HL-60/S4 treated with retinoic acid at 250 ng/mL for 4 days and 3 days (cell line): ENCODE measurements around the gene LEKR1.
"Not testable (repeated sequence)": the region's sequence is repeated elsewhere in the genome, so short reads cannot be mapped to it uniquely, and the experiment has no call there.

Source experiments
- in situ Hi-C: fragments of 300-500 bp; cut with MboI; formaldehyde crosslinking; loops from 2 replicates; pipeline ENCODE4 v1.7.0; 2022; ENCODE audit warnings: low sequenced_read_pairs

LEKR1 gene

DNA sequence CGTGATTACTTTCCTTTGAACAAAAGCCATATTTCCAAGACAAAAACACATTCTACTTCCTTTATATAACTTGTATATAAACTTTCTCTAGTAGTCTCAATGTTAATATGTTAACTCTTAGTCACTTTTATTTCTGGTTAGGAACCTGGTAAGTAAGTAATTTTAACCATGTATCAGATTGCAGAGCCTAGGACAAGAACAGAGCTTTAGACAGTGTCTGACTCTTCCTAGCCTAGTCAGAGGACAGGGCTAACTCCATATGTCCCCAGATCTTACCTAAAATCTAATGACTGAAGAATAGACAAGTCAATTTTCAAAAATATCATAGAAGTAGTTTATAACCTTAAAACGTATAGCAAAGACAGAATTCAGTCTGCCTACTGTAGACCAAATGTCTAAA, 8.3 kb downstream of the LEKR1 start:
- in situ Hi-C loops, result no loop called here

- in situ Hi-C loops, result no loop called here
Observed at GRCh38 chr3:156834962-156835535, 8.9 kb downstream of the LEKR1 start.

DNA sequence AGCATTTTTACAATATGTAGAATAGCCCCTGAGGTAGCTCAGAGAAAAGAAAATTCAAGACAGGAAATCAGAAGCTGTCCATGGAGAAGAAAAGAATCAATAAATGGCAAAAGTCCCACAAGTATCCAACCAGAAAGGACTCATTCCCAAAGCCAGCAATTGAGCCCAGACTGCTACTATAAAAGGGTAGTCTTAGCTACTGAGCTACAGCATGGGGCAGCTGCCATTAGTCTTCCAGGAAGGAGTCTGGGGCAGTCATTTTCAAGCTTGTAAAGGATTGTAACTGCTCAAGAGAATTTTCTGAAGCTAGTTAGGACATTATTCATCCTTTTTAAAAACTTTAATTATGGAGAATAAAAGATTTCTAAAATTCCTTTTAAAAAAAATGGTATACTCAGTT, 10.5 kb downstream of the LEKR1 start:
- in situ Hi-C loops, result no loop called here

DNA sequence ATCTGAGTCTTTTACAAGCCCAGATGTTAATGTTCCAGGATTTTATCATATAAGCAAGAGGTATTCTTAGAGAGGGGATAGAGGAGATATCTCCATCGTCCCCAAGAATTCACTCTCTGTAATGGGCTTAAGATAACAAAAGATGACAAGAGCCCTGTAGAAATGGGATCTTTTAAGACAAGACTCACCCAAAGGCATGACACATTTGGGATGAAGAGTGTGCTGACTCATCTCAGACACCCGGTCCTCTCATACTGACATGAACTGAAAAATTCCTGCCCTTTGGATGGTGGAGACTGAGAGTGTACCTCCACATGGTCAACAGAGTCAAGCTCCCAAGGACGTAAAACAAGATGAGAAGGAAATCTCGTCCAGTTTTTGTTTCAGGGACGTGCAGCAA, 11.0 kb downstream of the LEKR1 start:
- in situ Hi-C loops, result no loop called here

GRCh38 chr3:156838035-156838434, 11.9 kb downstream of the LEKR1 start:
- in situ Hi-C loops, result no loop called here

DNA sequence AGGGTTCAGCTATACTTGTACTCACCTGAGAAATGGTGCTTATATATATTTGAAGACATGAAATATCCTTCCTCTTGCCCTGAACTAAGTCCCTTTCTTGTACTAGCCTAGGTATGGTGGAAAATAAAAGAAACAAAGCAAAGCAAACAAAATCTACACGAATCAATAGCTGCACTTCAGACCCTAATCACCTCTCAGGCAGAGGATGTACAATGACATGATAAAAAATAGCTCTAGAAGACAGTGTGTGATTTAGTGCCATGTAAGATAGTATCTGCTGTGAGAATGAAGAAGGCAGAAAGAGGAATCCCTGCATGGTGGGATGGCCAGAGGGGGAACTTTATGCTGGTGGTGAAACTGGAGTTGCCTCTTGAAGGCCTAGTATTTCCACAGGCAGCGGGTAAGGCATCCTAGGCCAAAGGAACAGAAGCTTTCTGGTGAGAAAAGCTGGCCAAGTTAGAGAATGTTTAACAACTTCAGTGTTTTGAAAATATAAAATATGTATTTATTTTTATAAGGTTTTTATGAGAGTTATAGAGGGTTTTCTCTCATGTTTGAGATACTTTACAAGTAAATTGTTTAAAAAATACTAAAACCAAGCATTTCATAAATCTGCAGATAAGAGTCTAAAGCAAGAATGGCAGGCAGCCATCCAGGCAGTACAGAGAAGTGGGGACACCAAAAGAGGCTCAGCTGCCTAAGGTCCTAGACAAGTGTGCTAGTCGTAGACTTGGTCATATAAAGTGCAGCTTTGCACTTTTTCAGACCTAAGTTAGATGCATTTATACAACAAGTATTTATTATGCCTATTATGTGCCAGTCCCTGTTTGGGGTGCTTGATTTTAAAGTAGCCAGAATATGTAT, 14.9 kb downstream of the LEKR1 start:
- in situ Hi-C loops, result no loop called here

DNA sequence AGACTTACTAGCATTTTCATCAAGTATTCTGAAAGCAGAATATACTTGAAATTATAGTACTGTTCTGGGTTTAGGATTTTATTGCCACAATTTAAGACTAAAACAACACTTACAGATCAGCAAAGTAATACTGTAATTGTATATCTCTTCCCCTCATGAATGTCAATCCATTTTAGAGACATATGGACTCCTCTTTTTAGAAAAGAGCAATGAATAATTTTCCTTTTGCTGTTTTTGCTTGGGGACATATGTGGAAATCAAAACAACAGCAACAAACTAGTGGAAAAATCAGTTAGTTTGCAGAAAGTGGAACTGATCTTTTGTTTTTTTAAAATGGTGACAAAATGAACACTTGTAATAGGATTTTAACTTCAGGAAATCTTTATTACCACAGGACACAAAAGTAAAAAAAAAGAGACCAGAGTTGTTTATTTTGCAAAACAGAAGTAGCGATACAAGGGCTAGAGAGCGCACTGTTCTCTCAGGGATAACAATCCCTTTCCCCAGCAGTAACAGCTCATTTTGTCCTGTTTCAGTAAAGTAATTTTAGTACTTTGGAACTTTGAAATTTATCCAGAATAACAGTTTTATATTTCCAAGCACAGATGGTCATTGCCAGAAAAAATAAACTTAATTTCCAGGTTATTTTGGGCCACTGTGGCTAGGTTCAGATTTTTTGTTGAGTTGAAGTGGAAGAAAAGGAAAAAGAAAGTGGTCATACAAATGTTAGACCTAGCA, 17.1 kb downstream of the LEKR1 start:
- in situ Hi-C loops, result no loop called here

GRCh38 chr3:156847752-156848448, 21.7 kb downstream of the LEKR1 start:
- in situ Hi-C loops, result no loop called here

GRCh38 chr3:156859578-156859977, 33.4 kb downstream of the LEKR1 start:
- in situ Hi-C loops, result no loop called here

GRCh38 chr3:156860873-156861272, 34.7 kb downstream of the LEKR1 start:
- in situ Hi-C loops, result no loop called here

- in situ Hi-C loops, result no loop called here
Observed at GRCh38 chr3:156862338-156862737, 36.2 kb downstream of the LEKR1 start.

- in situ Hi-C loops, result no loop called here
Observed at GRCh38 chr3:156865732-156866131, 39.6 kb downstream of the LEKR1 start.

- in situ Hi-C loops, result no loop called here
Observed at GRCh38 chr3:156867174-156867573, 41.0 kb downstream of the LEKR1 start.

DNA sequence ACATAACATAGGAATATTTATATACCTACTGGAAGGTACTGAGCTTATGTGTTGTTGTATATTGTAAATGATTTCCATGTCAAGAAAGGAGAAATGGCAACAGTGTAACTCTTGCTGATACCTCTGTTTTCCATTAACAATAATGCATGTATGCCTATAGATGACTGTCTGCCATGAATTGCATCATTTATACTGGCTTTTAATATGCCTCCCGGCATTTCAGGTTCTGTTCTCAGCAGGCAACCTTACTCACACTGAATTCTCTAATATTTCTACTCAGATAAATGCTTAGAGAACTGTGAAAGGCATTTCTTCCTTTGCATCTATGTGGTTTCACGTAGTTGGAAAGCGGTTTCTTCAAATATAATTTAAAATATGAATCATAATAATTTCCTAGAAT, 41.8 kb downstream of the LEKR1 start:
- in situ Hi-C loops, result no loop called here

GRCh38 chr3:156873906-156874305, 47.8 kb downstream of the LEKR1 start:
- in situ Hi-C loops, result no loop called here

DNA sequence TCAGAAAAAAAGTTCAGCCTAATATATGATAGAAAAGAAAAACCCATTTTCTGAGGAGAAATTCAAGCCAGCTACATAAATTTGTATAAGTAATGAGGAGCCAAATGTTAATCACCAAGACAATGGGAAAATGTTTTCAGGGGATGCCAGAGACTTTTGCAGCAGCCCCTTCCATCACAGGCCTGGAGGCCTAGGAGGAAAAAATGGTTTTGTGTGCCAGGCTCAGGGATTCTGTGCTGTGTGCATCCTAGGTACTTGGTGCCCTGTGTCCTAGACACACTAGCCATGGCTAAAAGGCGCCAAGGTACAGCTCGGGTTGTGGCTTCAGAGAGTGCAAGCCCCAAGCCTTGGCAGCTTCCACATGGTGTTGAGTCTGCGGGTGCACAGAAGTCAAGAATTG, 53.3 kb downstream of the LEKR1 start:
- in situ Hi-C loops, result not testable (repeated sequence)

GRCh38 chr3:156885761-156886160, 59.6 kb downstream of the LEKR1 start:
- in situ Hi-C loops, result no loop called here

DNA sequence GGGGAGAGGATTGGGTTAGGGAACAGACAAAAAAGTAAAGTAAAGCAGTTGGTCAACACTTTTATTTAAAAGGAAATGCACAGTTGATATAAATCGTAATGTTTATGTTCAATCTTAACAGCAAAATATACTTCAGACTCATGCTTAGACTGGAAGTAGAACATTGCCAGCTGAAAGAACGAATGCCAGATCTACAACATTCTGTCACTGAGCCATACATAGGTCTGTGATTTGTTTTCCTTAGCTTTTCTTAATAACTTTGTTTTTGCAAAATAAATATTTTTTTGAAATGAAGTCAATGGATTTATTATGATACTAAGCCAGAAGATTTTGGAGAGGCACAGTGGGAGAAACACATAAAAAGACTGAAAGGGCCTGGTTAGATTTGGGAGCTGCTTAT, 62.0 kb downstream of the LEKR1 start:
- in situ Hi-C loops, result no loop called here

GRCh38 chr3:156888576-156888975, 62.4 kb downstream of the LEKR1 start:
- in situ Hi-C loops, result no loop called here

GRCh38 chr3:156892701-156893100, 66.5 kb downstream of the LEKR1 start:
- in situ Hi-C loops, result no loop called here

- in situ Hi-C loops, result not testable (repeated sequence)
Observed at GRCh38 chr3:156895374-156895773, 69.2 kb downstream of the LEKR1 start.
